GM21381 (cell line): ENCODE measurements around the gene IPPK.

Experiments
- ATAC-seq: cut with Tn5 transposase; IDR thresholded peaks from one replicate; pipeline ENCODE4 v1.9.1; 2021; ENCODE audit warnings: mild to moderate bottlenecking, moderate library complexity; ENCODE audit not compliant: unreplicated experiment

IPPK gene

GRCh38 chr9:92658176-92658575, 11.8 kb downstream of the IPPK start:
- ATAC-seq, result no peak

- no peak for ATAC-seq
These were observed 12.4 kb downstream of the IPPK start for GRCh38 chr9:92657296-92658094.

DNA sequence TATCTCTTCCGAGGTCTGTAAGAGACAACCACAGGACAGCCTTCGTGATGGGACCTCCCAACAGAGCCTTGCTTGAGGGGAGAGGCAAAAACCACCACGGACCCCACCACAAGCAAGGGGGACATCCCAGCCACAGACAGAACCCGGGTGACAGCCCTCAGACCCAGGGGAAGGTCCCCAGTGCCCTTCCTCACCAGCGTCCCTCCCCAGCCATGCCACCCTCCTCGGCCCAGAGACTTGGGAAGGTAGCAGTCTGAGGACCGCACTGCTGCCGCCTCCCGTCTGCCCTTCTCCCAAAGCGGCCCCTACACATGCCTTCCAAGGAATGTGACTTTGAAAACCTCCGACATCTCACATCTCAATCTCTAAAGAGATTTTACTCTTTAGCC, 13.4 kb downstream of the IPPK start:
- ATAC-seq, result no peak

DNA sequence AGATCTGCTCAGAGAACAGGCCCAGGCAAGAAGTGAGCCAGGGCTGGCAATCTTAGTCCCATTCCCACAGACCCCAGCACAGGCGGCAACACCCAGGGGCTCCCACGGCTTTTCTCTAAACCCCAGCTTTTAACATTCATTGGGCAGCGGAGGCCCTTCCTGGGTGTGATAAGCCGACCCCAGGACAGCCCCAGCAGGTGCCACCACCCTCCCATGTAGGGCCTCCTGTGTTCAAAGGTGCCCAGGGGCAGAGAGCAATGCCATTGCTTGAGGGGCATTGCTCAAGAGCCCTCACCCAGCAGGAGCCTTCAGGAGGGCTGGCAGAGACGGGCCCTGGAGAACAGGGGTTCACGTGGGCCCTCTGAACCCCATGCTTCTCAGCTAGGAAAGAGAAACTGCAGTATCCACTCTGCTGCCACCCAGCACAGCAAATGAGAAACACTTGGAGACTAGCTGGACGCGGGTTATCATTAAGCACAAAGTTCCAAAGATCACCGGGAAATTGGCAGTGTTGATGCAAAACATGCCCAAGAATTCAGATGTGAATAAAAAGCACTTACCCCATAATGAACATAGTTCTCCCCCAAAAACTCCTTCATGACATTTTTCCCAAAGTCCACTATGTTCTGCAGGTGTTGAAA, 13.9 kb downstream of the IPPK start:
- no peak for ATAC-seq

DNA sequence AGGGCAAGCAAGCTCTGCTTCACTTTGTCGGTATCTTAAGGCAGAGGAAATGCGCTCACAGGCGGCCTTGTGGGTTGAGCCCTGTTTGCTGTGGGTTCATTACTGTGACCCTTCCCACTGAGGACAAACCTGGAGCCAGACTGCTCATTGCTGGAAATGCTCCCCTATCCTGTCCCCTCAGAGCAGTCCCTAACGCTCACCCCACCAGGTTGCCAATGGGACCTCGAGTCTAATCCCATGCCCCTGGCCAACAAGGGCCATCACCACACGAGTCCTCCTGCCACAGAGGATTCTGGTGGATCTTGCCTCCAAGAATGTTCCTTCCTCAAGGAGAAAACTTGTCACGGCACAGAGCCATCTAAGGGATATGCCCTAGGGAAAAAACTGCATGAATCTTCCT, 14.6 kb downstream of the IPPK start:
- no peak for ATAC-seq

DNA sequence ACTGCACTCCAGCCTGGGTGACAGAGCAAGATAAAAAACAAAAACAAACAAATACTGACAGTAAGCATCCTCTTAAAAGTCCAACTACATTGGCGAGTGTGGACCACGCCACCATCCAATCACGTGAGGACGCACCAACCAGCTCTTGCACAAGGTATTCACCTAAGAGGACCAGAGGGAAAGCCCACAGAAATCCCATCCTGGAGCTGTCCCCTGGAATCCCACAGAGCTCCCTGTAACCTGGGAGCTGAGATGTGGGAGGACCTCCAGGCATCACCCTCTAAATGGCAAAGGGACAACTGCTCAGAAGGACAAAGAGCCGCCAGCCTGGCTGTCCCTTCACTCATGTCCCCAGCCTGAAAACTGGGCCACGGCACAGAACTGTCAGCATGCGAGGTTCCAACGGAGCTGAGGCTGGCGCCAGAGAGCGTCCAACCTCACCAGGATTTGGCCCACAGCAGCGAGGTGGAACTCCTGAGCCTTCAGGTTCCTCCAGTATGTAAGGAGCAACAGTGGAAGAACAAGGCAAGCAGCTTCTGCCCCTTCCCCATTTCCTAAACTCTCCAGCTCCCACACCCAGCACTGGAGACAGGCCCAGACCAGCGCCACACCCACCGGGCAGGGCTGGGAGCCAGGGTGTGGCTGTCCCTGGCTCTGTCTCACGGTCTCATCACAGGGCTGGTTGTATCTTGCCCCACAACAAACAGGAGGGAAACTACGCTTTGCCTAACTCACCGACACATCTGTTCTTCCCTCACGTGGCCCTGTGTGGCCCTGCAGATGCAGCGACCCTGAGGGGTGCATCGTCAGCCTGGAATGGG, 15.2 kb downstream of the IPPK start:
- ATAC-seq, result no peak

DNA sequence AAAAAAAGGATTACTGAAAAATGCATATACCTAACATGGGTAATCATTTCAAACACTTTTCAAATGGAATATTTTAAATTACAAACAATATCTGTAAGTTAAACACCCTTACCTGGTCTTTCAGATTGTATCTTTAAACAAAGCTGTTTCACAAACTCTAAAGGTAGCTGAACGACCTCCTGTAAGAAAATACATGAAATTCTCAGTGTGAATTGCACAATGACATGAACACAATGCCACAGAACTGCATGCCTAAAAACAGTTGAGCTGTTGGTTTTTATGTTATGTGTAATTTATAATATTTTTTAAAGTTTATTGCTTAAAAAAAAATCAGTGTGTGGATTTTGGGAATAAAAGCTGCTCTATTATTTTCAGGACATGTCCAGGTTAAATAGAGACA, 17.5 kb downstream of the IPPK start:
- no peak for ATAC-seq

- no peak for ATAC-seq
These were observed 18.9 kb downstream of the IPPK start for GRCh38 chr9:92650839-92651621.

DNA sequence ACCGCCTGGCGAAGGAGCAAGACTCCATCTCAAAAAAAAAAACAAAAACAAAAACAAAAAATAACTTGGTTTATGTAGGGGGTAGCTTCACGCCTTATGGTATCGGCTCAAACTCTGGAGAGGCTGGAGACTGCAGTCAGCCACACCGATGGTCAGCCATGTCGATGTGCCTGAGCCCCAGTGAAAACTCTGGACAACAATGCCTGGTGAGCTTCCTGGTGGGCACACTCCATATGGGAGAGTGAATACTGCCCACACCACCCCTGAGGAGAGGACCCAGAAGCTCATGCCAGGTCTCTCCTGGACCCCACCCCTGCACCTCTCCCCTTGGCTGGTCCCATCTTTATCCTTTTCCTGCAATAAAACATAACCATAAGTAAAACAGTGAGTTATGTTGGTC, 19.6 kb downstream of the IPPK start:
- ATAC-seq, result no peak

DNA sequence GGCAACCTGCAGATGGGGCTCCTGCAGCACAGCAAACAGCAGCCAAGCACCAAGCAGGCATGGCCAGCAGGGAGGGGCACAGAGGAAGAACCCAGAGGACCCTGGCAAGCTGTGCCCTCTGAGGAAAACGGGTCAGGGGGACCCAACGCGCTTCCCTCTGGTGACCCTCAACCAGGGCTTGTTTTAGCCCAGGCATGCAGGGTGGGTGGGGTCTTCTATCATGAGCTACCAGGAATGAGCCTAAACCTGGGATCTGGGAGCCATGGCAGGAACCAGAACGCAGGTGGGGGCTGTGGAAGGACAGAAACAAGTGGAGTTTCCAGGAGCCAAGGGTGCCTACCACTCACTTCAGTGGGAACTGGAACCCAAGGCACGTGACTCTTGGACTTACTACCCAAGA, 20.9 kb downstream of the IPPK start:
- no peak for ATAC-seq

DNA sequence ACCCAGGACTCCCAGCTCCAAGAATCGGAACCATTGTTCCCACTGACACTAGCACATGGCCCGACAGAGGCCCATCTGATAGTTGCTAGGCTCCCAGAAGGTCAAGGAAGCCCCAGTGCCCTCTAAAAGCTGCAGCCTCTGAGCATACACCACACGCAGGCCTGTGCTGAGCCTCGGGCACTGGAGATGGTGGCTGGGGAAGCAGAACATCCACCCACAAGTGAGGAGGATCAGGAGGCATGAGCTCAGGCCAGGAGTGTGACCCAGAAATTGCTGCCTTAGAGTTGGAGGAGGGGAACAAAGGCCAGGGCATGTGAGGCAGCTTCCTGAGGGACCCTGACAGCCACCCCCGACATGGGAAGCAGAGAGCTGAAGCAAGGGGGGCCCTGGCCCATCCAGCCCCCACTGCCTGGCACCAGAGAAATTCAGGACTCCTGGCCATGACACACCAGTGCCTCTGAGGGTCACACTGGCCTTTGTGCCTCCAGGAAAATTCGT, 21.4 kb downstream of the IPPK start:
- no peak for ATAC-seq

GRCh38 chr9:92647671-92648473, 22.1 kb downstream of the IPPK start:
- no peak for ATAC-seq

- no peak for ATAC-seq
These were observed 24.9 kb downstream of the IPPK start for GRCh38 chr9:92645041-92645440.

GRCh38 chr9:92644278-92644677, 25.7 kb downstream of the IPPK start:
- no peak for ATAC-seq

DNA sequence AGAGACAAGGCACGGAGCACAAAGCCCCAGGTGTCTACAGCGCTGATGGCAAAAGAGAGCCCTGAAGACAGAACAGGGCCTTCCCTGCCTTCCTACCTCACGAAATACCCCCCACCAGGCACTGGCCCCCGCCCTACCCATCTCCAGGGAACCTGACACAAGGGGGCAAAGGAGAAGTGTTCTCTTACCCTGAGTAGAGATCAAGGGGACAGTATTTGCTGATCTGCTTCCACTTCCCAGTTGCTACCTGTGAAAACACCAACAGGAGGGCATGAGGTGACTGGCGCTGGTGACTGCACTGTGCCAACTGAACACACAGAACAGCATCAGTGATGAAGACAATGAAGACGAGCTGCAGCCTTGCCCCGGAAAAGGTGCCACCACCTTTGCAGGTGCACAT, 27.4 kb downstream of the IPPK start:
- no peak for ATAC-seq

- no peak for ATAC-seq
These were observed 27.9 kb downstream of the IPPK start for GRCh38 chr9:92642041-92642451.

- no peak for ATAC-seq
These were observed 28.7 kb downstream of the IPPK start for GRCh38 chr9:92641092-92641809.

DNA sequence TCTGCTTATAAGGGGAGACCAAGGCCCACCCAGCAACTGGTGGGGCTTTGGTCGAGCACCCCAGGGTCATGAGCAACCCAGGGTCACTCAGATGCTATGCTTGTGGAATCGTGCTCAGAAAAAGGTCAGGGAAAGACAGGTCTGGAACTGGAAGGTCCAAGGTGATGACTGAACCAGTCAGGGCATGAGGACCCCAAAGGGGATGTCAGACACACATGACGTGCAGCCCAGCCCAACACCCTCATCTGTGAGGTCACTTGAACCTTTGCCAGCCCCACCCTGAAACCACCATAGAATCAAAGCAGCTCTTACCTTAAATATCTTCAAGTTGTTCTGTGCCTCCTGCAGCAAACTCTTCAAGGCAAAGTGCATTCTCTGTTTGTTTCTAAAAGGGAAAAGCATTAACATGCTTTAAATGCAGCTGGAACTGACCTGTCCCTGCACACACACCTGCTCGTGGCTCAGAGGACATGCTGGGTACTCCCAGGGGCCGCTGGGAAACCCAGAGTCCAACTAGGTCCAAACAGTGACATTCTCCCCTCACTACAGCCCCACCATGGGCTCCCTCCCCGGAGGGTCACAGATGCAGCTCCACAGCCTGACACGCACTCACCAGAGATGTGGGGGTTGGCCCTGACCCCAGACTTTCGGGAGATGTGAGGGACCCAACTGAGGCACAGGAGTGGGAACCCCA, 29.4 kb downstream of the IPPK start:
- no peak for ATAC-seq

DNA sequence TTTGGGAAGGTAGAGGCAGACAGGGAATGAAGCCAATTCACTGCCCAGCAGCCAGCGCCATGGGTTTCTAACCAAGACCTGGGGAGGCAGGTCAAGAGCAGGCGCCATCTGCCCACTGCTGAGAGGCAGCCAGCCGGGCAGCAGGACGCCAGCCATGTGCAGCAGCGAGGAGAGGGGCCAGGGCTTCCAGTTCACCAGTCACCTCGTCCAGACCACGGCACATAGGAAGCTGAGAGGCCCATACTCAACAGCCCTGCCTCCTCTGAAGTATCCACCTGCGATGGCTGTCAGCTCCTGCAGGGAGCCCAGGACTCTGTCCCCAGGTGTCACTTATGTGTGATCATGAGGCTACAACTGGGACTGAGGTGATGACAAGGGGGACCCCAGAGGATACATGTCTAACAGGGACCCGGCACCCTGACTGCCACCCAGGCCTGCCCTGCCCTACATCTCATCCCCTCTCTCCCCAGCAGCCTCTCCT, 30.1 kb downstream of the IPPK start:
- ATAC-seq, result no peak
